ENCODE results near the gene GRM4.

DNA sequence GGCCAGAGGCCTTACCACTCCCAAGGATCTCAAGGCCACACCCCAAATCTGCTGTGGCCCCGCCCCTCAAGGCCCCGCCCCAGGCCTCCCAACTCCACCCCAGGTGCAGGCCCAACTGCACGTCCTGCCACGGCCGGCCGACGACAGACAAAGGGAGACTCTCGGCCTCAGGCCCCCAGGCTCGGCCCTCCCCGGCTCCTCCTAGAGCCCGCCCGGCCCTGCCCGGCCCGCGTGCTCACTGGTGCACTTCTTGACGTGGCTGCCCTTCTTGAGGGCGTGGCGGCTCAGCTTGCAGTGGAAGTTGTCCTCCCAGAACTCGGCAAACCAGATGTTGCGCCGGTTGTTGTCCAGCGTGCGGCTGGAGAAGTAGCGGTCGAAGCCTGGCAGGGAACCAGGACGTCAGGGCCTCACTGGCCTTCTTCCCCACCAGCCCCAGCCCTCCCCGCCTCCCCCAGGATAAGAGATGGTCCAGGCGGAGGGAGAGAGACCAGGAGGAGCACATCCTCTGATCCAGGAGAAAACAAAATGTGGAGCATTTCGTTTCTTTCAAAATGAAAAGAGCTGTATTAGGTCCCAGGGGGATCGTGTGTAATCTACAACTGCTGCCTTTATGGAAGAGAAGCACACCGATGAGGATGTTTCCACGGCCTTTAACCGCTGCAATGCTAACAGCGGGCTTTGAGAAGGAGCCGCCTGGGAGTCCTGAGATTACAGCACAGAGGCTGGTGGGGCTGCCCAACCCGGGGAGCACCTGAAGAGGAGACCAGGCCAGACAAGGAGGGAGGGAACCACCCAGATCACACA, 89.4 kb downstream of the GRM4 start:
- TF ChIP-seq, protein P1, sequence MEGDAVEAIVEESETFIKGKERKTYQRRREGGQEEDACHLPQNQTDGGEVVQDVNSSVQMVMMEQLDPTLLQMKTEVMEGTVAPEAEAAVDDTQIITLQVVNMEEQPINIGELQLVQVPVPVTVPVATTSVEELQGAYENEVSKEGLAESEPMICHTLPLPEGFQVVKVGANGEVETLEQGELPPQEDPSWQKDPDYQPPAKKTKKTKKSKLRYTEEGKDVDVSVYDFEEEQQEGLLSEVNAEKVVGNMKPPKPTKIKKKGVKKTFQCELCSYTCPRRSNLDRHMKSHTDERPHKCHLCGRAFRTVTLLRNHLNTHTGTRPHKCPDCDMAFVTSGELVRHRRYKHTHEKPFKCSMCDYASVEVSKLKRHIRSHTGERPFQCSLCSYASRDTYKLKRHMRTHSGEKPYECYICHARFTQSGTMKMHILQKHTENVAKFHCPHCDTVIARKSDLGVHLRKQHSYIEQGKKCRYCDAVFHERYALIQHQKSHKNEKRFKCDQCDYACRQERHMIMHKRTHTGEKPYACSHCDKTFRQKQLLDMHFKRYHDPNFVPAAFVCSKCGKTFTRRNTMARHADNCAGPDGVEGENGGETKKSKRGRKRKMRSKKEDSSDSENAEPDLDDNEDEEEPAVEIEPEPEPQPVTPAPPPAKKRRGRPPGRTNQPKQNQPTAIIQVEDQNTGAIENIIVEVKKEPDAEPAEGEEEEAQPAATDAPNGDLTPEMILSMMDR (IDR thresholded peaks at IDR 0.05): no peak
- TF ChIP-seq POLR2A (IDR thresholded peaks at IDR 0.05): no peak

Data from heart left ventricle (tissue), 13 donors.